ENCODE results near the gene CCDC154. TPM values are rescaled to one million over a fixed set of nuclear protein-coding genes. Genes with fewer than 3 reads are reported as not detected.
A peak's percentile ranks its signal among the peaks of the same experiment; 100 is the strongest.

The CCDC154 gene
- total and polyA plus RNA-seq, 9 of the 15 experiments (the other 6 are each of a cell fraction or from before 2014, with no cell fraction given): 0.15 to 1.4 (median 0.20) TPM; not detected in 5

DNA sequence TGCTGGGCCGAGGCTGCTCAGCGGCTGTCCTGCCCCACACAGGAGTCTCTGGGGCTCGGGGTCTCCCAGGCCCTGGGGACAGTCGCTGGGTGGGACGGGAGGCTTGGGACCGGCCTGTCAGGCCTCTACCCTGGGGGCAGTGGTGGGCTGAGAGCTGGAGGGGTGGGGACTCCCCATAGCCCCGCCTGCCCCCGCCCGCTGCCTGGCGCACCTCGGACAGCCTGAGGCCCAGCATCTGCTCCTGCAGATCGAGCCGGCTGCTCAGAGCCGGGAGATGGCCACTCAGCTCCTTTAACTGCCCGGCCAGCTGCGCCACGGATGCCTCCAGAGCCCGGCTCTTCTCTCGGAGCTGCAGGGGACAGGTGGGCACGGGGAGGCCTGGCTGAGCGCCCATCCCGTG lies 6.8 kb downstream of the CCDC154 start:
- in situ Hi-C loops (cut with MboI): no loop called here
- DNase-seq (ENCODE audit: extremely low read depth in 1 of 4, low spot score in 3 of 4): no peak
- POLR2A ChIA-PET: interaction anchor here (0.8 to 1.6 kb wide), 3 partner anchors 30 to 60 kb away, joined by 3 to 5 read pairs (median 3); no protein-coding TSS in a partner anchor

DNA sequence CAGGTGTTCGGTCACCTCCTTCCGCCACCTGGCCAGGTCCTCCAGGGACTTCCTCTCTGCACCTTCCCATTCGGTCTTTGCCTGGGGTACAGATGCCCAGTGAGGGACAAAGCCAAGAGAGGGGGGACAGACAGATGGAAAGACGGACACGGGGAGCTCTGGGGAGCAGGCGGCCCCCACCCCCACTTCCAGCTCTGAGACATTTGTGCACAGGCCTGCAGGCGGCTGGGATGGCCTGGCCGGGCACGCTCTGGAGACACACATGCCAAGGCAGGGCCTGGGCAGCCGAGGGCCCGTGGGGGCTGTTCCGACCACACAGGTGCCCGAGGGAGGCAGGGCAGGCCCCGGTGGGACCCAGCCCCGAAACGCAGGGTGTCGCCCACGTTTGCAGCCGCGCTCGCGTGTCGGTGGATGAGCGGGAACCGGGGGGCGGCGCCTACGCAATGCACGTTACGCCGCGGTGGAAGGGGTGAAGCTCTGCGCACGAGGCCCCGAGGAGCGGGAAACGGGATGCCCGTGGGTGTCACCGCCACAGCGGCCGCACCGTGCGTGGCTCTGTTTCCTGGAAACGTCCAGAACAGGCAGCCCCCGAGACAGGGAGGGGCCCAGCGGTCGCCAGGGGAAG lies 7.5 kb downstream of the CCDC154 start:
- no peak overlapping the region for H3K4me3 ChIP-seq
- H3K9me1 ChIP-seq (ENCODE audit: control insufficient read depth, insufficient read depth, low read length): no peaks in the 10 kb centered on the region
- DNase-seq (ENCODE audit: extremely low read depth in 1 of 4, low spot score in 3 of 4): no peak
- no peak for ATAC-seq
- TF ChIP-seq SAFB (IDR thresholded peaks at IDR 0.05; ENCODE audit: borderline replicate concordance, low read depth, low read length): peak; percentile 21; the same call in 1 of the 2 replicates
- TF ChIP-seq CREM (IDR thresholded peaks at IDR 0.05; ENCODE audit: low read depth): no peak
- TF ChIP-seq, protein P1, sequence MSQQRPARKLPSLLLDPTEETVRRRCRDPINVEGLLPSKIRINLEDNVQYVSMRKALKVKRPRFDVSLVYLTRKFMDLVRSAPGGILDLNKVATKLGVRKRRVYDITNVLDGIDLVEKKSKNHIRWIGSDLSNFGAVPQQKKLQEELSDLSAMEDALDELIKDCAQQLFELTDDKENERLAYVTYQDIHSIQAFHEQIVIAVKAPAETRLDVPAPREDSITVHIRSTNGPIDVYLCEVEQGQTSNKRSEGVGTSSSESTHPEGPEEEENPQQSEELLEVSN (IDR thresholded peaks at IDR 0.05; ENCODE audit: borderline replicate concordance in 1 of 2, extremely low read depth in 1 of 2, insufficient read depth in 1 of 2, insufficient read length in 1 of 2, low read depth in 1 of 2, low read length in 1 of 2, poor library complexity in 1 of 2, severe bottlenecking in 1 of 2): peak in 1 of 2 experiments; percentile 61
- no peak for TF ChIP-seq SUPT5H (IDR thresholded peaks at IDR 0.05)
- TF ChIP-seq FOS (IDR thresholded peaks at IDR 0.05; ENCODE audit: extremely low read depth, insufficient read length): no peak
- TF ChIP-seq, protein P2, sequence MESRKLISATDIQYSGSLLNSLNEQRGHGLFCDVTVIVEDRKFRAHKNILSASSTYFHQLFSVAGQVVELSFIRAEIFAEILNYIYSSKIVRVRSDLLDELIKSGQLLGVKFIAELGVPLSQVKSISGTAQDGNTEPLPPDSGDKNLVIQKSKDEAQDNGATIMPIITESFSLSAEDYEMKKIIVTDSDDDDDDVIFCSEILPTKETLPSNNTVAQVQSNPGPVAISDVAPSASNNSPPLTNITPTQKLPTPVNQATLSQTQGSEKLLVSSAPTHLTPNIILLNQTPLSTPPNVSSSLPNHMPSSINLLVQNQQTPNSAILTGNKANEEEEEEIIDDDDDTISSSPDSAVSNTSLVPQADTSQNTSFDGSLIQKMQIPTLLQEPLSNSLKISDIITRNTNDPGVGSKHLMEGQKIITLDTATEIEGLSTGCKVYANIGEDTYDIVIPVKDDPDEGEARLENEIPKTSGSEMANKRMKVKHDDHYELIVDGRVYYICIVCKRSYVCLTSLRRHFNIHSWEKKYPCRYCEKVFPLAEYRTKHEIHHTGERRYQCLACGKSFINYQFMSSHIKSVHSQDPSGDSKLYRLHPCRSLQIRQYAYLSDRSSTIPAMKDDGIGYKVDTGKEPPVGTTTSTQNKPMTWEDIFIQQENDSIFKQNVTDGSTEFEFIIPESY (CRISPR knock-in tag; IDR thresholded peaks at IDR 0.05): peak; percentile 64
- 0 out of 2 replicates have a peak, but pooled peaks have one; percentile 14 for TF ChIP-seq SPI1 (IDR thresholded peaks at IDR 0.05; ENCODE audit: borderline replicate concordance, low read depth, low read length)
- peak overlapping the region in 1 of 2 experiments; percentile 45; a peak in 2 of 4 replicates for H3K9ac ChIP-seq (ENCODE audit: insufficient read depth in 1 of 2, low read depth in 2 of 2, low read length in 2 of 2)
- no peaks in the 10 kb centered on the region for H3K9me3 ChIP-seq (replicated peaks; ENCODE audit: control insufficient read depth, insufficient read depth, low read depth, low read length)
- 47% methylated on average over 40 of the region's 47 CpGs for WGBS (ENCODE audit: insufficient coverage, low coverage, missing lambda C conversion rate)
- H3K79me2 ChIP-seq (ENCODE audit: control insufficient read depth, insufficient read depth, low read length): no peaks in the 10 kb centered on the region
- no TSS peak for BruUV-seq (replicated peaks)
- H3K4me2 ChIP-seq (ENCODE audit: insufficient read depth, low read length): no peak overlapping the region
- H4K20me1 ChIP-seq (replicated peaks; ENCODE audit: control insufficient read depth, insufficient read depth, low read length): no peaks in the 10 kb centered on the region
- H3K4me1 ChIP-seq (replicated peaks in 1 of 2; ENCODE audit: control insufficient read depth in 2 of 2, insufficient read depth in 2 of 2, low read length in 2 of 2): peaks cover 0 to 77% of the 10 kb centered on the region in 2 experiments; a peak in 3 of 5 replicates
- H2AFZ ChIP-seq (ENCODE audit: low read depth, low read length): no peak overlapping the region
- ChIA-PET POLR2A (interaction anchor here (0.6 kb wide), 1 partner anchor 73 kb away, joined by 3 read pairs; no protein-coding TSS in a partner anchor), CTCF (ENCODE audit: low intra/inter-chr PET ratio) (no interaction called here)
- no peak for FAIRE-seq
- no peak overlapping the region for H3K27ac ChIP-seq (ENCODE audit: extremely low read depth, low read depth, low read length)
- in situ Hi-C loops (cut with MboI) (no loop called here), intact Hi-C loops (cut with micrococcal nuclease) (no loop called here)
- H3K27me3 ChIP-seq (ENCODE audit: control insufficient read depth in 2 of 2, insufficient read depth in 2 of 2, low read length in 2 of 2): peaks cover 0 to 15% of the 10 kb centered on the region in 2 experiments; a peak in 2 of 5 replicates
- H3K36me3 ChIP-seq (ENCODE audit: control insufficient read depth, insufficient read depth, low read length): no peaks in the 10 kb centered on the region

More for the DNA sequence above, 6.8 kb downstream of the CCDC154 start:
- Histone ChIP-seq H3K9me1 (ENCODE audit: control insufficient read depth, insufficient read depth, low read length) (no peaks in the 10 kb centered on the region), H3K9me3 (replicated peaks; ENCODE audit: control insufficient read depth, insufficient read depth, low read depth, low read length) (no peaks in the 10 kb centered on the region), H3K27me3 (ENCODE audit: control insufficient read depth in 2 of 2, insufficient read depth in 2 of 2, low read length in 2 of 2) (peaks cover 0 to 9% of the 10 kb centered on the region in 2 experiments; a peak in 2 of 5 replicates), H3K4me1 (replicated peaks in 1 of 2; ENCODE audit: control insufficient read depth in 2 of 2, insufficient read depth in 2 of 2, low read length in 2 of 2) (peaks cover 0 to 70% of the 10 kb centered on the region in 2 experiments; a peak in 3 of 5 replicates), H3K79me2 (ENCODE audit: control insufficient read depth, insufficient read depth, low read length) (no peaks in the 10 kb centered on the region), H4K20me1 (replicated peaks; ENCODE audit: control insufficient read depth, insufficient read depth, low read length) (no peaks in the 10 kb centered on the region), H3K4me3 (no peak overlapping the region), H3K36me3 (ENCODE audit: control insufficient read depth, insufficient read depth, low read length) (no peaks in the 10 kb centered on the region), H3K4me2 (ENCODE audit: insufficient read depth, low read length) (no peak overlapping the region), H3K27ac (ENCODE audit: extremely low read depth, low read depth, low read length) (no peak overlapping the region), H2AFZ (ENCODE audit: low read depth, low read length) (no peak overlapping the region), H3K9ac (ENCODE audit: insufficient read depth in 1 of 2, low read depth in 2 of 2, low read length in 2 of 2) (peak overlapping the region in 1 of 2 experiments; percentile 45; a peak in 2 of 4 replicates)
- TF ChIP-seq SAFB (IDR thresholded peaks at IDR 0.05; ENCODE audit: borderline replicate concordance, low read depth, low read length) (0 out of 2 replicates have a peak, but pooled peaks have one; percentile 6), POLR3G (IDR thresholded peaks at IDR 0.05; ENCODE audit: extremely low read depth, insufficient read length, insufficient replicate concordance) (no peak)
- 54% methylated on average over 13 of the region's 22 CpGs for WGBS (ENCODE audit: insufficient coverage, low coverage, missing lambda C conversion rate)
- intact Hi-C loops (cut with micrococcal nuclease): no loop called here
- CTCF ChIA-PET (ENCODE audit: low intra/inter-chr PET ratio): no interaction called here
- FAIRE-seq (no peak), ATAC-seq (no peak; the same call in 2 of the 3 replicates)
- no TSS peak for BruUV-seq (replicated peaks)
